Measurements from ENCODE around the gene MAP3K4.

The MAP3K4 gene

GRCh38 chr6:161009991-161010390 lies 18.4 kb downstream of the MAP3K4 start:
- Histone ChIP-seq H3K9ac (ENCODE audit: low read depth, low read length, poor library complexity, severe bottlenecking) (no peak overlapping the region), H3K36me3 (ENCODE audit: insufficient read depth, low read length) (peaks cover under 1% of the 10 kb centered on the region; the same call in 1 of the 2 replicates), H3K4me2 (ENCODE audit: low read depth, low read length, poor library complexity, severe bottlenecking) (no peak overlapping the region), H3K4me1 (ENCODE audit: insufficient read depth, low read length, poor library complexity, severe bottlenecking) (peaks cover 5% of the 10 kb centered on the region), H2AFZ (ENCODE audit: low read length) (no peak overlapping the region), H3K79me2 (ENCODE audit: insufficient read depth, low read length) (peaks cover 89% of the 10 kb centered on the region), H3K27me3 (ENCODE audit: insufficient read depth, low read length, poor library complexity, severe bottlenecking) (no peaks in the 10 kb centered on the region), H4K20me1 (ENCODE audit: insufficient read depth, low read length, poor library complexity, severe bottlenecking) (peaks cover 60% of the 10 kb centered on the region), H3F3A (ENCODE audit: low read depth) (no peaks in the 10 kb centered on the region), H3K9me2 (replicated peaks; ENCODE audit: low read depth, low read length) (no peaks in the 10 kb centered on the region), H3K9me3 (ENCODE audit: insufficient read depth, low read depth, low read length) (no peaks in the 10 kb centered on the region), H3K4me3 (ENCODE audit: low read length, poor library complexity, severe bottlenecking) (no peak overlapping the region)
- no peak for TF ChIP-seq EZH2phosphoT487 (IDR thresholded peaks at IDR 0.05; ENCODE audit: borderline replicate concordance)
- TF ChIP-seq CTCF (conservative IDR thresholded peaks at IDR 0.05; ENCODE audit: low read length), result no peak

- no peak overlapping the region for H3K4me2 ChIP-seq (ENCODE audit: low read depth, low read length, poor library complexity, severe bottlenecking)
These were observed 18.8 kb downstream of the MAP3K4 start for GRCh38 chr6:161010418-161010817.

GRCh38 chr6:161011492-161012480 lies 20.2 kb downstream of the MAP3K4 start:
- H3K4me2 ChIP-seq (ENCODE audit: low read depth, low read length, poor library complexity, severe bottlenecking), result no peak overlapping the region
- peaks cover 5% of the 10 kb centered on the region for H3K4me1 ChIP-seq (ENCODE audit: insufficient read depth, low read length, poor library complexity, severe bottlenecking)
- peaks cover 93% of the 10 kb centered on the region for H3K79me2 ChIP-seq (ENCODE audit: insufficient read depth, low read length)
- no peak overlapping the region for H2AFZ ChIP-seq (ENCODE audit: low read length)
- H4K20me1 ChIP-seq (ENCODE audit: insufficient read depth, low read length, poor library complexity, severe bottlenecking), result peaks cover 53% of the 10 kb centered on the region
- H3F3A ChIP-seq (ENCODE audit: low read depth), result no peaks in the 10 kb centered on the region
- H3K36me3 ChIP-seq (ENCODE audit: insufficient read depth, low read length), result peaks cover 6% of the 10 kb centered on the region; the same call in 1 of the 2 replicates
- H3K4me3 ChIP-seq (ENCODE audit: low read length, poor library complexity, severe bottlenecking), result no peak overlapping the region
- no peaks in the 10 kb centered on the region for H3K27me3 ChIP-seq (ENCODE audit: insufficient read depth, low read length, poor library complexity, severe bottlenecking)
- TF ChIP-seq CTCF (conservative IDR thresholded peaks at IDR 0.05; ENCODE audit: low read length) (no peak), EZH2phosphoT487 (IDR thresholded peaks at IDR 0.05; ENCODE audit: borderline replicate concordance) (no peak)
- H3K9me3 ChIP-seq (ENCODE audit: insufficient read depth, low read depth, low read length), result no peaks in the 10 kb centered on the region
- no peak overlapping the region for H3K9ac ChIP-seq (ENCODE audit: low read depth, low read length, poor library complexity, severe bottlenecking)
- no peaks in the 10 kb centered on the region for H3K9me2 ChIP-seq (replicated peaks; ENCODE audit: low read depth, low read length)

More at GRCh38 chr6:161010418-161010817, 18.8 kb downstream of the MAP3K4 start:
- no peaks in the 10 kb centered on the region for H3F3A ChIP-seq (ENCODE audit: low read depth)
- H3K9me2 ChIP-seq (replicated peaks; ENCODE audit: low read depth, low read length), result no peaks in the 10 kb centered on the region
- peaks cover 90% of the 10 kb centered on the region for H3K79me2 ChIP-seq (ENCODE audit: insufficient read depth, low read length)
- H3K9ac ChIP-seq (ENCODE audit: low read depth, low read length, poor library complexity, severe bottlenecking), result no peak overlapping the region
- no peak overlapping the region for H3K4me3 ChIP-seq (ENCODE audit: low read length, poor library complexity, severe bottlenecking)
- no peak overlapping the region for H2AFZ ChIP-seq (ENCODE audit: low read length)
- TF ChIP-seq CTCF (conservative IDR thresholded peaks at IDR 0.05; ENCODE audit: low read length), result no peak
- TF ChIP-seq EZH2phosphoT487 (IDR thresholded peaks at IDR 0.05; ENCODE audit: borderline replicate concordance), result no peak
- peaks cover 5% of the 10 kb centered on the region for H3K4me1 ChIP-seq (ENCODE audit: insufficient read depth, low read length, poor library complexity, severe bottlenecking)
- H4K20me1 ChIP-seq (ENCODE audit: insufficient read depth, low read length, poor library complexity, severe bottlenecking), result peaks cover 57% of the 10 kb centered on the region
- H3K27me3 ChIP-seq (ENCODE audit: insufficient read depth, low read length, poor library complexity, severe bottlenecking), result no peaks in the 10 kb centered on the region
- H3K36me3 ChIP-seq (ENCODE audit: insufficient read depth, low read length), result peaks cover 5% of the 10 kb centered on the region; the same call in 1 of the 2 replicates
- H3K9me3 ChIP-seq (ENCODE audit: insufficient read depth, low read depth, low read length), result no peaks in the 10 kb centered on the region
